Colonic mucosa (tissue), 4 donors: ENCODE results near the gene KCNK10. TPM values are rescaled to one million over a fixed set of nuclear protein-coding genes. Genes with fewer than 3 reads are reported as not detected.

Source experiments
- DNase-seq: peaks from one replicate; pipeline ENCODE4 v3.0.0-alpha.2; 2020
- H3K27ac ChIP-seq: fragments of 200-600 bp; one replicate; pipeline ENCODE4 v1.8.0; 2021
- H3K27me3 ChIP-seq: fragments of 200-600 bp; one replicate; pipeline ENCODE4 v1.8.0; 2021
- H3K36me3 ChIP-seq: fragments of 200-600 bp; one replicate; pipeline ENCODE4 v1.8.0; 2021
- H3K4me1 ChIP-seq: fragments of 200-600 bp; one replicate; pipeline ENCODE4 v1.8.0; 2021; ENCODE audit warnings: mild to moderate bottlenecking
- H3K4me3 ChIP-seq: fragments of 200-600 bp; one replicate; pipeline ENCODE4 v1.8.0; 2021
- H3K9ac ChIP-seq, 2 donors: one replicate each; pipeline ENCODE4 v1.7.0; 2013; ENCODE audit warnings: control low read depth in 2 of 2, low read depth in 2 of 2, low read length in 2 of 2
- H3K9me3 ChIP-seq: fragments of 200-600 bp; one replicate; pipeline ENCODE4 v1.8.0; 2021
- CTCF ChIP-seq: fragments of 200-600 bp; IDR thresholded peaks from one replicate; pipeline ENCODE4 v1.8.0; 2022; ENCODE audit warnings: antibody characterized with exemption, mild to moderate bottlenecking
- intact Hi-C: fragments of 100-400 bp; cut with DNase I; formaldehyde crosslinking; loops from one replicate; pipeline ENCODE4 v1.14.1; 2022
- total RNA-seq, 2 donors: library from RNA; stranded (reverse); fragmentation: NEBNext Ultra II Directional in 1 of 2; extraction: Animal tissue kit (Norgen Biotek cat#: 25700) in 1 of 2; gene quantifications; one replicate each; pipeline ENCODE4 v1.2.1, GENCODE V29; 2021
- donor health status: healthy.
- donor health status: DM: no; HTN: no; CAD: no.
- donor health status: DM: no; HTN: no; CAD: no.

Gene KCNK10
- total RNA-seq, 2 donors from 2014 or later = 0.74 to 2.1 TPM

GRCh38 chr14:88163731-88164255 is 159.3 kb downstream of the KCNK10 start:
- Histone ChIP-seq H3K27ac (no peak overlapping the region), H3K36me3 (no peaks in the 10 kb centered on the region), H3K27me3 (no peaks in the 10 kb centered on the region), H3K4me1 (no peaks in the 10 kb centered on the region), H3K9ac (no peak overlapping the region), H3K4me3 (no peak overlapping the region), H3K9me3 (no peaks in the 10 kb centered on the region)
- TF ChIP-seq CTCF = no peak
- DNase-seq = no peak
- intact Hi-C loops = no loop called here

GRCh38 chr14:88156127-88156526 is 166.9 kb downstream of the KCNK10 start:
- no peak overlapping the region for H3K4me3 ChIP-seq
- H3K9me3 ChIP-seq = no peaks in the 10 kb centered on the region
- intact Hi-C loops = no loop called here
- H3K27ac ChIP-seq = no peak overlapping the region
- TF ChIP-seq CTCF = no peak
- H3K36me3 ChIP-seq = no peaks in the 10 kb centered on the region
- H3K9ac ChIP-seq = no peak overlapping the region
- H3K27me3 ChIP-seq = no peaks in the 10 kb centered on the region
- no peaks in the 10 kb centered on the region for H3K4me1 ChIP-seq
- no peak for DNase-seq

GRCh38 chr14:88154926-88155325 is 168.1 kb downstream of the KCNK10 start:
- Histone ChIP-seq H3K4me3 (no peak overlapping the region), H3K9me3 (no peaks in the 10 kb centered on the region), H3K27me3 (no peaks in the 10 kb centered on the region), H3K9ac (no peak overlapping the region), H3K4me1 (no peaks in the 10 kb centered on the region), H3K27ac (no peak overlapping the region), H3K36me3 (no peaks in the 10 kb centered on the region)
- no peak for TF ChIP-seq CTCF
- intact Hi-C loops = no loop called here
- DNase-seq = no peak

GRCh38 chr14:88154321-88154720 is 168.7 kb downstream of the KCNK10 start:
- Histone ChIP-seq H3K4me3 (no peak overlapping the region), H3K27ac (no peak overlapping the region), H3K36me3 (no peaks in the 10 kb centered on the region), H3K9me3 (no peaks in the 10 kb centered on the region), H3K4me1 (no peaks in the 10 kb centered on the region), H3K9ac (no peak overlapping the region), H3K27me3 (no peaks in the 10 kb centered on the region)
- TF ChIP-seq CTCF = no peak
- intact Hi-C loops = no loop called here
- DNase-seq = no peak

GRCh38 chr14:88146881-88147649 is 176.0 kb downstream of the KCNK10 start:
- Histone ChIP-seq H3K4me1 (no peaks in the 10 kb centered on the region), H3K9me3 (no peaks in the 10 kb centered on the region), H3K36me3 (no peaks in the 10 kb centered on the region), H3K9ac (no peak overlapping the region), H3K27me3 (no peaks in the 10 kb centered on the region), H3K4me3 (no peak overlapping the region), H3K27ac (no peak overlapping the region)
- intact Hi-C loops = no loop called here
- TF ChIP-seq CTCF = no peak
- DNase-seq = no peak
